Adrenal gland (tissue), 12 donors: ENCODE results near the gene PPFIA1. TPM values are rescaled to one million over a fixed set of nuclear protein-coding genes. Genes with fewer than 3 reads are reported as not detected.

Source experiments
- DNase-seq, 7 donors: peaks; one replicate each; pipeline ENCODE4 v3.0.0-alpha.2; 2019 to 2020
- H3K27ac ChIP-seq, 5 donors: fragments of 200-600 bp; sonication (generic) in 4 of 5; 1 replicate in 3 of 5; 2 replicates in 2 of 5; pipeline versions ENCODE4 v1.5.1 to v1.8.0; 2016 to 2020; ENCODE audit warnings: mild to moderate bottlenecking in 1 of 5
- H3K27me3 ChIP-seq: fragments of 200-600 bp; 2 replicates; pipeline ENCODE4 v1.8.0; 2021
- H3K36me3 ChIP-seq, 2 donors: fragments of 200-600 bp; replicated peaks in 1 of 2; 1 replicate in 1 of 2; 2 replicates in 1 of 2; pipeline versions ENCODE4 v1.5.1 to v1.8.0; 2018 to 2022
- H3K4me1 ChIP-seq, 2 donors: fragments of 200-600 bp; replicated peaks in 1 of 2; 1 replicate in 1 of 2; 2 replicates in 1 of 2; pipeline versions ENCODE4 v1.5.1 to v1.8.0; 2018 to 2021
- H3K4me3 ChIP-seq, 4 donors: fragments of 200-600 bp; sonication (generic) in 3 of 4; one replicate each; pipeline ENCODE4 v1.5.1; 2016 to 2018
- H3K9me3 ChIP-seq, 3 donors: fragments of 200-600 bp; sonication (generic) in 1 of 3; replicated peaks in 1 of 3; 1 replicate in 2 of 3; 2 replicates in 1 of 3; pipeline versions ENCODE4 v1.5.1 to v1.8.0; 2016 to 2021
- CTCF ChIP-seq, 6 experiments: fragments of 450-650 bp in 4 of 6; fragments of 200-600 bp in 2 of 6; sonication (generic) in 1 of 6; IDR thresholded peaks; 1 replicate in 5 of 6; 2 replicates in 1 of 6; pipeline versions ENCODE4 v1.5.1 to v1.8.0; 2016 to 2021; ENCODE audit warnings: antibody characterized with exemption in 6 of 6, mild to moderate bottlenecking in 2 of 6, moderate library complexity in 1 of 6
- POLR2A ChIP-seq, 2 donors: fragments of 450-650 bp; IDR thresholded peaks; one replicate each; pipeline ENCODE4 v1.6.1; 2017; ENCODE audit warnings: antibody characterized with exemption in 2 of 2, mild to moderate bottlenecking in 2 of 2, moderate library complexity in 1 of 2
- WGBS, 4 donors: extraction: QIAGEN DNeasy Blood & Tissue Kit in 2 of 4; methylation state at CpG; one replicate each; pipeline versions ENCODE4 v1.1.5 to v1.1.7; 2013 to 2017; 5-methylcytosine and 5-hydroxymethylcytosine counted together
- intact Hi-C, 2 donors: fragments of 100-400 bp; cut with DNase I; formaldehyde crosslinking; loops; one replicate each; pipeline versions ENCODE4 v1.14.1 to v1.15.0; 2022 to 2023
- polyA plus RNA-seq, 3 donors: library from polyadenylated mRNA; stranded (reverse); fragments of 200-250 nt in 2 of 3; fragments of 350-450 nt in 1 of 3; fragmentation: Illumina TruSeq in 1 of 3; extraction: RNeasy Lipid Tissue Mini Kit (QIAGEN cat#74804) in 1 of 3; gene quantifications; one replicate each; pipeline ENCODE4 v1.2.3, GENCODE V29; 2013 to 2014
- total RNA-seq, 9 donors: library from RNA; depleted of rRNA in 4 of 9; stranded (reverse); fragments of >200 nt in 4 of 9; fragments of 120-200 nt in 1 of 9; fragmentation: NEBNext Ultra II Directional in 1 of 9; extraction: Animal tissue kit (Norgen Biotek cat#: 25700) in 1 of 9; gene quantifications; one replicate each; pipeline versions ENCODE4 v1.1.0 to v1.2.4, GENCODE V29; 2013 to 2023
- donor health status: healthy with polysubstance abuse.
- donor health status: Bipolar disorder and iron deficiency.
- donor health status: DM: yes; HTN: yes; CAD: no.
- donor health status: DM: no; HTN: no; CAD: no.
- donor health status: DM: no; HTN: no; CAD: no.
- donor health status: DM: yes; HTN: yes; CAD: no.

Gene PPFIA1
- total and polyA plus RNA-seq, 12 donors = 25.8 to 58.6 (median 35.7) TPM

- Histone ChIP-seq H3K4me1 (no peaks in the 10 kb centered on the region), H3K36me3 (no peaks in the 10 kb centered on the region), H3K27ac (no peak overlapping the region), H3K27me3 (no peaks in the 10 kb centered on the region), H3K4me3 (no peak overlapping the region), H3K9me3 (no peaks in the 10 kb centered on the region)
- TF ChIP-seq CTCF (IDR thresholded peaks at IDR 0.05) (no peak), POLR2A (IDR thresholded peaks at IDR 0.05) (no peak)
- no peak for DNase-seq
- WGBS, 4 donors = 81 to 86% (median 84%) methylated on average over 17 to 22 of the region's 22 CpGs
- intact Hi-C loops = no loop called here
Measured at GRCh38 chr11:70230840-70231710, 39.4 kb upstream of the PPFIA1 start.

- H3K9me3 ChIP-seq = no peaks in the 10 kb centered on the region
- H3K27me3 ChIP-seq = no peaks in the 10 kb centered on the region
- H3K4me3 ChIP-seq = no peak overlapping the region
- DNase-seq = no peak
- intact Hi-C loops = no loop called here
- H3K36me3 ChIP-seq = no peaks in the 10 kb centered on the region
- H3K27ac ChIP-seq = no peak overlapping the region
- no peaks in the 10 kb centered on the region for H3K4me1 ChIP-seq
- no peak for TF ChIP-seq CTCF (IDR thresholded peaks at IDR 0.05)
- TF ChIP-seq POLR2A (IDR thresholded peaks at IDR 0.05) = no peak
Measured at GRCh38 chr11:70233034-70233433, 37.5 kb upstream of the PPFIA1 start.

GRCh38 chr11:70233511-70233934 is 37.0 kb upstream of the PPFIA1 start:
- Histone ChIP-seq H3K9me3 (no peaks in the 10 kb centered on the region), H3K27ac (no peak overlapping the region), H3K27me3 (no peaks in the 10 kb centered on the region), H3K36me3 (no peaks in the 10 kb centered on the region), H3K4me1 (no peaks in the 10 kb centered on the region), H3K4me3 (no peak overlapping the region)
- 64 to 80% (median 73%) methylated on average over 6 to 11 of the region's 11 CpGs for WGBS, 4 donors
- no peak for DNase-seq
- TF ChIP-seq POLR2A (IDR thresholded peaks at IDR 0.05) = no peak
- no peak for TF ChIP-seq CTCF (IDR thresholded peaks at IDR 0.05)
- intact Hi-C loops = no loop called here

- intact Hi-C loops = no loop called here
- no peak for TF ChIP-seq CTCF (IDR thresholded peaks at IDR 0.05)
- no peak for TF ChIP-seq POLR2A (IDR thresholded peaks at IDR 0.05)
- no peaks in the 10 kb centered on the region for H3K9me3 ChIP-seq
- 90 to 93% (median 92%) methylated on average over 8 to 9 of the region's 9 CpGs for WGBS, 4 donors
- H3K36me3 ChIP-seq = no peaks in the 10 kb centered on the region
- H3K4me3 ChIP-seq = no peak overlapping the region
- no peaks in the 10 kb centered on the region for H3K4me1 ChIP-seq
- no peak for DNase-seq
- H3K27me3 ChIP-seq = no peaks in the 10 kb centered on the region
- H3K27ac ChIP-seq = no peak overlapping the region
Measured at GRCh38 chr11:70233962-70234361, 36.5 kb upstream of the PPFIA1 start.
